HG02884 (cell line): Measurements from ENCODE around the gene SPNS3.

Source experiments
- ATAC-seq: cut with Tn5 transposase; IDR thresholded peaks from one replicate; pipeline ENCODE4 v1.9.1; 2021; ENCODE audit warnings: mild to moderate bottlenecking, moderate library complexity; ENCODE audit not compliant: unreplicated experiment

Gene SPNS3

GRCh38 chr17:4525691-4526397, 92.1 kb downstream of the SPNS3 start:
- no peak for ATAC-seq

GRCh38 chr17:4527134-4527533, 93.4 kb downstream of the SPNS3 start:
- no peak for ATAC-seq

- ATAC-seq: no peak
These were observed 93.9 kb downstream of the SPNS3 start for GRCh38 chr17:4527566-4528125.

GRCh38 chr17:4529533-4530152, 95.9 kb downstream of the SPNS3 start:
- ATAC-seq: no peak

GRCh38 chr17:4530799-4531730, 97.3 kb downstream of the SPNS3 start:
- ATAC-seq: no peak

- ATAC-seq: no peak
These were observed 98.4 kb downstream of the SPNS3 start for GRCh38 chr17:4531988-4532736.

- ATAC-seq: no peak
These were observed 99.3 kb downstream of the SPNS3 start for GRCh38 chr17:4532860-4533522.

GRCh38 chr17:4533523-4534504, 100.1 kb downstream of the SPNS3 start:
- no peak for ATAC-seq

GRCh38 chr17:4534515-4534914, 100.8 kb downstream of the SPNS3 start:
- no peak for ATAC-seq

GRCh38 chr17:4534928-4535666, 101.4 kb downstream of the SPNS3 start:
- no peak for ATAC-seq

GRCh38 chr17:4535667-4536258, 102.0 kb downstream of the SPNS3 start:
- ATAC-seq: no peak

GRCh38 chr17:4536259-4536741, 102.6 kb downstream of the SPNS3 start:
- ATAC-seq: no peak

GRCh38 chr17:4536742-4537411, 103.1 kb downstream of the SPNS3 start:
- no peak for ATAC-seq
